Activated CD4-positive, alpha-beta T cell treated with anti-CD3 and anti-CD28 coated beads, Interleukin-2, amount 50 U/mL, for 48 hours (primary cell): Measurements from ENCODE around the gene CLPSL1.

Experiments
- DNase-seq, 2 experiments: peaks; one replicate each; pipeline ENCODE4 v3.0.0-alpha.2; 2020

Gene CLPSL1

DNA sequence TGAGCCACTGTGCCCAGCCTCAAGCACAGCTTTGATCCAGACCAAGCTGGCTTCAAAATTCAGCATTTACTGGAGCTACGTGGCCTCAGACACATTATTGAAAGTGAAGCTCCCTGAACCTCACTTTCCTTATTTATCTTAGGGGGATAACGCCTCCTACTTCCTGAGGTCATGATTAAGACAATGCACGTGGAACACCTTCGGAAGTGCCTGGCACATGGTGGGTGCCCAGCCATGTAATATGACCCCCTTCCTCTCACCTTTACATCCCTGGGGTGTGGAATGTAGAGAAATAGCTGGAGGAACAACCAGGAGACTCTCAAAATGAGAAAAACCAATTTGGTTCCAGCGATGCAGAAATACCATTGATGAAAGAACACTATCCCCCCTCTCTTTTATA lies 17.9 kb downstream of the CLPSL1 start:
- no peak for DNase-seq

GRCh38 chr6:35801148-35801547 lies 20.3 kb downstream of the CLPSL1 start:
- no peak for DNase-seq

DNA sequence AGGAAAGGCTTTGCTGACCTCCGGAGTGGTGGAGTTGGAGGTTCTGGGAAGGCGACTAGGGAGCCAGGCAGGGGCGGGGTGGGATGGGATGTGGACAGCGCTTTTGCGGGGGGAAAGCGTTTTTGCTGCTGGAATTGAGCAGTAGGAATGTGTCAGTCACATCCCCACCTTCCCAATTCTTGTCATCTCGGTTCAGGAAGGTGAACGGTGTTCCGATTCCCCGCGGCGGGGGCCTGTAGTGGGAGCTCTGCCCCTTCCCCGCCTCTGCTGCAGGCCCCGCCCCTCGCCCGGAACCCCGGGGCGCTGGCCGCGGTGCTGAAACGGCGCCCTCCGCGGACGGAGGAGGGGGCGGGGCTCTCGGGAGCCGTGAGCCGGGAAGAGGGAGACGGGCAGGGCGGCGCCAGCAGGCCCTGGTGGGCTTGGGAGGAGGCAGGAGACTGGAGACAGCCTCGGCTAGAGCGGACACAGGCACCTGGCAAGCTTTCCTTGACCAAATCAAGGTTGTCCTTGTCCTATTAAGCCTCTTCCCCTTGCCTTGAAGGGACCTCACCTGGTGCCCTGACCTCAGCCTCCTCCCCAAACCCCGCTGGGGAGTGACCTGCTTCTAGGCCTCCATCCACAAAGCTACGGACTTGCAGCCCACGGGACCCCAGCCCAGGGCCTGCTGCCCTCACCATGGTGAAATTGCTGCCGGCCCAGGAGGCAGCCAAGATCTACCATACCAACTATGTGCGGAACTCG lies 24.3 kb downstream of the CLPSL1 start, which contains the start of gene LHFPL5:
Gene LHFPL5, plus strand, starts transcription at position 357 of the 741 bp plus-strand sequence. Its CDS starts 319 bp downstream, at position 676.
- DNase-seq, result peak; percentile 53 to 56

- DNase-seq, result no peak
Observed at GRCh38 chr6:35808688-35809087, 27.9 kb downstream of the CLPSL1 start.

DNA sequence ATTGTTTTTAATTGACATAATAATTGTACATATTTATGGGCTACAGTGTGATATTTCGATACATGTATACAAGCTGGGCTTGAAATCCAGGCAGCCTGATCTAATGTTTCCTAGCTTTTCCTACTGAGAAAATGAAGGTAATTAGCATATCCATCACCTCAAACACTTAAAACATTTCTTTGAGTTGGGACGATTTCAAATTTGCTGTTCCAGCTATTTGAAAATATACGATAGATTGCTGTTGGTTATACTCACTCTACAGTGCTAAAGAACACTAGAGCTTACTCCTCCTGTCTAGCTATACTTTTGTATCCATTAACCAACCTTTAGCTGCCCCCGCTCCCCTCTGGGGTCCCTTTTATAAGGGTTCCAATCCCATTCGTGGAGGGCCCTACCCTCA lies 29.0 kb downstream of the CLPSL1 start:
- no peak for DNase-seq

DNA sequence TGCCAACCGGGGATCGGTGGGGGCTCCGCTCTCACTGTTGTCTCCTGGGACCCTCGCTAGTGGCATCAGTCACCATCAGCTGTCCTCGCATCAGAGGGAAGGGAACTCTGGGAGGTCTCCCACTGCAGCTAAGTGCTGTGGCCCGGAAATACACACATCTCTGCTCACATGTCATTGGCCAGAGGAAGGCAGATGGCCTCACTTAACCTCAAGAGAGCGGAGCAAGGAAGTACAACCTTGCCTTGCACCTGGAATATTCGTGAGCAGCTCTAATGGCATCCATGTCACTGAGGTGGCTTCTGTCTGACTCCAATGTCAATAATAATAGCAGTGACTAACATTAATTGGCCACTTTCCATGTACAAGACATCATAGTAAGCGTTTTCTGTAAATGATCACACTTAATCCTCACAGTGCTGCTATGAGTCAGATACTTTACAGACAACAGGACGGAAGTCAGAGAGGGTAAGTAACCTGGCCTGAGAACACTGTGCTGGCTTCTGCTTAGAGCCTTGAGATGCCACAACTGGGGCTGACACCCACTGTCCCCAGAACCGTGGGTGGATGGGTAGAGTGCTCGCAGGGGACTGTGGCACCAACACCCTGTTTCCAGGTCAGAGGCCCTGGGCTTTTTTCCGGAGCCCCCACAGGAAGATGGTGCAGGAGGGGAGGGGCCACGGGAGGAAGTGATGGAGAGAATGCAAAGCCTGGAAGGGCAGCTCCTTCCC lies 30.3 kb downstream of the CLPSL1 start:
- DNase-seq, result no peak

DNA sequence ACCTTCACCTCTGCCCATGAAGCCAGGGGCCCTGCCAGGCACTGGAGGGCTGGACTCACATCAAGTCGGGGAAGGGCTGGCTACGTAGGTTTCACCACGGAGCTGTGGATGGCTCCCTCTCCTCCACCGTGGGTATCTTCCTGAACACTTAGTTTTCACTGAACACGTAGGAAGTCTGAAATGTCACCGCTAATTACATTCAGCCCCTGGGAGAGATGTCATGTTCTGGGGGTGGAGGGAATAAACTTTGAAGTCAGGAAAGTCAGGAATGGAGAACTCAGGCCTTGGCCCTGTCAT lies 30.8 kb downstream of the CLPSL1 start:
- DNase-seq, result no peak

DNA sequence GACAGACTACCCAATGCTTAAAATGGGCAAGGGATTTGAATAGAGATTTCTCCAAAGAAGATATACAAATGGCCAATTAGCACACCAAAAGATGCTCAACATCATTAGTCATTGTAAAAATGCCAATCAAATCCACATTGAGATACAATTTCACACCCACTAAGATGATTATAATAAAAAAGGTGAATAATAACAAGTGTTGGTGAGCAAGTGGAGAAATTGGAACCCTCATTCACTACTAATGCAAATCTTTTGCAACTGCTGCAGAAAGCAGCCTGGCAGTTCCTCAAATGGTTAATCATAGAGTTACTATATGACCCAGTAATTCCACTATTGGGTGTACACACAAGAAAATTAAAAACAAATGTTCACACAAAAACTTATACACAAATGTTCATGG lies 36.7 kb downstream of the CLPSL1 start:
- DNase-seq, result no peak

DNA sequence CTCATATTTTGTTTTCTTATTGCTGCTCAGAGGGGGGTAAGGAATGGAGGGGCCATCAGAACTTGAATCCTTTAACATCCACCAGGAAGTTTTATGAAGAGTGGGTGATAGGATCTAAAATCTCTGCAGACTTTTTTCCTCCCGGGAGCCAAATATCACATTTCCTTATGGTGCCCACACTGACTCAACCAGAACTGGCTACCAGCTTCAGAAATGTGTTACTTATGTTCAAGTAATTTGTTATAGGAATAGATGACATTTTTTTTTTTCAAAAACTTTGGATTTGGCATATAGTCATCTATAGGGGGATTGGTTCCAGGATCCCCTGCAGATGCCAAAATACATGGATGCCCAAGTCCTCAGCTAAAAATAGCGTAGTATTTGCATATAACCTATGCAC lies 42.8 kb downstream of the CLPSL1 start:
- DNase-seq, result no peak

GRCh38 chr6:35824552-35825192 lies 43.9 kb downstream of the CLPSL1 start:
- DNase-seq, result no peak

- DNase-seq, result no peak
Observed at GRCh38 chr6:35829306-35829705, 48.5 kb downstream of the CLPSL1 start.

DNA sequence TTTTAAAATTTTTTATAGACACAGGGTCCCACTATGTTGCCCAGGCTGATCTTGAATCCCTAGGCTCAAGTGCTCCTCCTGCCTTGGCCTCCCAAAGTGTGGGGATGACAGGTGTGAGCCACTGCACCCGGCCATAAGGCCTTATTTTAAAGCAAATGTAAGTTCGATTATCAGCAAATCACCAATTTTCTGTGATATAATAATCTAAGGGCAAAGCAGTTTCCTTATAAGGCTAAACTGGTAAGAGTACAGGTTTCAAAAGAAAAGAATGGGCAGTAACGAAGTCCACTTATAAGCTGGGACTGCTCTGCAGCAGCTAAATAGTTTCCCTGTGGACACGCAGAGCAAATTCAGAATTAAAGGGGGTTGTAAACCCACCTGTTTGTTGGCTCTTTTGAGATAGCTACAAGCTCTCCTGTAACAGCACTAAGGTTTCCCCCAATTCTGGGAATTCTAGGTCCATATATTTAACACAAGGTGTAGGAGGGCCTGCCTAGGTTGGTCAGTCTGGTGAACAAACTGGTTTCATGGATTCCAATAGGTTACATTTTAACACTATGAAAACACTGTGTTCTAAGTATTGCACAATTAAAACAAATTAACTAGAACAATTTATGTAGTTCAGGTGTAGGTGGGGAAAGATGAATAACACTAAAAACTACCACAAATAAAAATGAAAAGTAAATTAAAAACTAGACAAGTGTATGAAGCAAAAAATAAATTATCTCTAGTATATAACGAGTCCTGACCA lies 50.6 kb downstream of the CLPSL1 start:
- DNase-seq, result no peak

DNA sequence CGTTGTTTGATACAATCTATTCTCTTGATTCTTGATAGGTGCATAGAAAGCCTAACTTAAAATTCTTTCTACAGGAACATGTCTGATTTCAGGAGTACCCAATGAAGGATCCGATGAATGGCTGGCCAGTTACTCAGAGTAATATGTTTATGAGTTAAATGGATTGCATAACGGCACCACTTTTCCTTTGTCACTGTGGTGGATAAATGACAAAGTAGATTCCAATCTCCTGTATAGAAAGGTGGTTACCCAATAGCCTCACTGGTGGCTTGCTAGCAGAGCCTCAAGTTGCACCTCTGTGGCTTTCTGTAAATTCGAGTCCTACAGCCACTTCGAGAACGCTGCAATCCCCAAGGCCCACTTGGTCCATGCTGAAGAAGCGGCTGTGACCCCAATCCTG lies 52.7 kb downstream of the CLPSL1 start:
- no peak for DNase-seq
